K562 (cell line): ENCODE results near the gene BORCS8. TPM values are rescaled to one million over a fixed set of nuclear protein-coding genes. Genes with fewer than 3 reads are reported as not detected.

Experiments used
- CHD1 ChIP-seq: fragments of 200-600 bp; sonication (generic); IDR thresholded peaks from one replicate; pipeline ENCODE4 v1.6.1; 2012; ENCODE audit warnings: mild to moderate bottlenecking, moderate library complexity, low read length, inconsistent platforms
- E2F4 ChIP-seq: sonication (generic); formaldehyde crosslinking; IDR thresholded peaks from 2 replicates; pipeline ENCODE4 v1.8.0; 2022; ENCODE audit warnings: mild to moderate bottlenecking, low read depth, missing genetic modification reagents
- GABPA ChIP-seq: fragments of 200-800 bp; sonication (Bioruptor generic); conservative IDR thresholded peaks from 2 replicates; pipeline ENCODE4 v1.6.1; 2016; ENCODE audit warnings: low read depth, missing genetic modification characterization, missing compliant biosample characterization
- JUN ChIP-seq, 2 experiments: sonication (generic) in 1 of 2; formaldehyde crosslinking in 1 of 2; IDR thresholded peaks; 2 replicates each; pipeline versions ENCODE4 v1.6.1 to v1.8.0; 2012 to 2022; ENCODE audit warnings: borderline replicate concordance in 2 of 2, mild to moderate bottlenecking in 2 of 2, improper control_type of control experiment in 1 of 2, low read depth in 1 of 2, low read length in 1 of 2, missing genetic modification reagents in 1 of 2
- LARP7 ChIP-seq: fragments of 450-650 bp; IDR thresholded peaks from 2 replicates; pipeline ENCODE4 v1.6.1; 2016
- MXI1 ChIP-seq: IDR thresholded peaks from 2 replicates; pipeline ENCODE4 v1.6.1; 2011; ENCODE audit warnings: low read depth, mild to moderate bottlenecking, improper control_type of control experiment, low read length
- NFIC ChIP-seq: fragments of 450-650 bp; IDR thresholded peaks from 2 replicates; pipeline ENCODE4 v1.6.1; 2017; ENCODE audit warnings: mild to moderate bottlenecking, inconsistent platforms
- NR4A1 ChIP-seq, 2 experiments: fragments of 250-450 bp in 1 of 2; fragments of 450-650 bp in 1 of 2; sonication (Bioruptor Pico) in 1 of 2; IDR thresholded peaks; 2 replicates each; pipeline versions ENCODE4 v1.4.0 to v1.6.1; 2016 to 2020; ENCODE audit warnings: mild to moderate bottlenecking in 2 of 2, missing compliant biosample characterization in 1 of 2, missing genetic modification characterization in 1 of 2, moderate library complexity in 1 of 2
- POLR3A ChIP-seq: IDR thresholded peaks from 2 replicates; pipeline ENCODE4 v1.6.1; 2011; ENCODE audit warnings: borderline replicate concordance, mild to moderate bottlenecking, moderate library complexity; ENCODE audit not compliant: insufficient read length, insufficient read depth; ENCODE audit errors: extremely low read depth
- SUPT5H ChIP-seq: fragments of 450-650 bp; IDR thresholded peaks from 2 replicates; pipeline ENCODE4 v1.6.1; 2016
- THAP7 ChIP-seq: fragments of 250-450 bp; sonication (Bioruptor Pico); IDR thresholded peaks from 2 replicates; pipeline ENCODE4 v1.5.0; 2021
- ZFP1 ChIP-seq: fragments of 450-650 bp; formaldehyde crosslinking; IDR thresholded peaks from 2 replicates; pipeline ENCODE4 v1.4.0; 2020; ENCODE audit warnings: mild to moderate bottlenecking, mixed read lengths
- ZNF239 ChIP-seq: fragments of 250-450 bp; sonication (Bioruptor Pico); IDR thresholded peaks from 2 replicates; pipeline ENCODE4 v1.4.0; 2020; ENCODE audit warnings: mild to moderate bottlenecking
- ZNF280B ChIP-seq: fragments of 250-450 bp; sonication (Bioruptor Pico); IDR thresholded peaks from 2 replicates; pipeline ENCODE4 v1.5.1; 2021; ENCODE audit warnings: mild to moderate bottlenecking
- polyA plus RNA-seq, 8 experiments: library from polyadenylated mRNA; depleted of rRNA in 4 of 8; stranded (reverse) in 5 of 8; unstranded in 3 of 8; fragments of >200 nt; fragmentation: Nextera tagmentation in 2 of 8; fragmentation: Illumina TruSeq in 1 of 8; extraction: Ambion mirVana in 2 of 8; extraction: Trizol in 1 of 8; gene quantifications; 2 replicates each; pipeline versions ENCODE4 v1.2.1 to v1.2.3, GENCODE V29; 2011 to 2014; ENCODE audit warnings: inconsistent platforms in 1 of 8, missing spikeins in 1 of 8
- total RNA-seq, 7 experiments: library from RNA; depleted of rRNA in 6 of 7; stranded (reverse); fragments of >200 nt in 6 of 7; fragmentation: Illumina TruSeq in 2 of 7; extraction: Trizol in 2 of 7; gene quantifications; 2 replicates each; pipeline versions ENCODE4 v1.2.1 to v1.2.3, GENCODE V29; 2011 to 2021; ENCODE audit warnings: low replicate concordance in 1 of 7
- TF ChIP-seq, protein P1 (sequence below): sonication (generic); formaldehyde crosslinking; IDR thresholded peaks from 2 replicates; pipeline ENCODE4 v1.8.0; 2023; ENCODE audit warnings: mild to moderate bottlenecking, missing genetic modification reagents
- TF ChIP-seq, protein P2 (sequence below): fragments of 450-650 bp; IDR thresholded peaks from 2 replicates; pipeline ENCODE4 v1.6.1; 2016; ENCODE audit warnings: borderline replicate concordance

Gene BORCS8
- total and polyA plus RNA-seq, 9 of the 15 experiments (the other 6 are each of a cell fraction or from before 2014, with no cell fraction given) = 4.6 to 33.6 (median 16.3) TPM

GRCh38 chr19:19192078-19192882 is at the start of gene BORCS8, which contains the start of gene RFXANK (continued):
- TF ChIP-seq, protein P1, sequence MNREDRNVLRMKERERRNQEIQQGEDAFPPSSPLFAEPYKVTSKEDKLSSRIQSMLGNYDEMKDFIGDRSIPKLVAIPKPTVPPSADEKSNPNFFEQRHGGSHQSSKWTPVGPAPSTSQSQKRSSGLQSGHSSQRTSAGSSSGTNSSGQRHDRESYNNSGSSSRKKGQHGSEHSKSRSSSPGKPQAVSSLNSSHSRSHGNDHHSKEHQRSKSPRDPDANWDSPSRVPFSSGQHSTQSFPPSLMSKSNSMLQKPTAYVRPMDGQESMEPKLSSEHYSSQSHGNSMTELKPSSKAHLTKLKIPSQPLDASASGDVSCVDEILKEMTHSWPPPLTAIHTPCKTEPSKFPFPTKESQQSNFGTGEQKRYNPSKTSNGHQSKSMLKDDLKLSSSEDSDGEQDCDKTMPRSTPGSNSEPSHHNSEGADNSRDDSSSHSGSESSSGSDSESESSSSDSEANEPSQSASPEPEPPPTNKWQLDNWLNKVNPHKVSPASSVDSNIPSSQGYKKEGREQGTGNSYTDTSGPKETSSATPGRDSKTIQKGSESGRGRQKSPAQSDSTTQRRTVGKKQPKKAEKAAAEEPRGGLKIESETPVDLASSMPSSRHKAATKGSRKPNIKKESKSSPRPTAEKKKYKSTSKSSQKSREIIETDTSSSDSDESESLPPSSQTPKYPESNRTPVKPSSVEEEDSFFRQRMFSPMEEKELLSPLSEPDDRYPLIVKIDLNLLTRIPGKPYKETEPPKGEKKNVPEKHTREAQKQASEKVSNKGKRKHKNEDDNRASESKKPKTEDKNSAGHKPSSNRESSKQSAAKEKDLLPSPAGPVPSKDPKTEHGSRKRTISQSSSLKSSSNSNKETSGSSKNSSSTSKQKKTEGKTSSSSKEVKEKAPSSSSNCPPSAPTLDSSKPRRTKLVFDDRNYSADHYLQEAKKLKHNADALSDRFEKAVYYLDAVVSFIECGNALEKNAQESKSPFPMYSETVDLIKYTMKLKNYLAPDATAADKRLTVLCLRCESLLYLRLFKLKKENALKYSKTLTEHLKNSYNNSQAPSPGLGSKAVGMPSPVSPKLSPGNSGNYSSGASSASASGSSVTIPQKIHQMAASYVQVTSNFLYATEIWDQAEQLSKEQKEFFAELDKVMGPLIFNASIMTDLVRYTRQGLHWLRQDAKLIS (CRISPR knock-in tag) = peak; percentile 56; the same call in 1 of the 2 replicates
- no peak; the same call in 1 of the 2 replicates for TF ChIP-seq THAP7 (CRISPR knock-in tag)
- TF ChIP-seq SUPT5H = peak; percentile 88
- TF ChIP-seq LARP7 = peak; percentile 74; the same call in 1 of the 2 replicates
- TF ChIP-seq MXI1 = no peak
- no peak for TF ChIP-seq POLR3A
- TF ChIP-seq NFIC = peak; percentile 54
- peak; percentile 60; the same call in 1 of the 2 replicates for TF ChIP-seq NR4A1 (CRISPR knock-in tag; IDR thresholded peaks at IDR 0.05)
- 0 out of 2 replicates have a peak, but pooled peaks have one; percentile 54 for TF ChIP-seq NR4A1 (tag; IDR thresholded peaks at IDR 0.05)
- 0 out of 2 replicates have a peak, but pooled peaks have one; percentile 38 for TF ChIP-seq E2F4 (CRISPR knock-in tag)
- TF ChIP-seq CHD1 = no peak
- TF ChIP-seq ZNF239 = no peak
- no peak for TF ChIP-seq ZNF280B (CRISPR knock-in tag)
- peak; percentile 100 for TF ChIP-seq GABPA (tag)
- TF ChIP-seq, protein P2, sequence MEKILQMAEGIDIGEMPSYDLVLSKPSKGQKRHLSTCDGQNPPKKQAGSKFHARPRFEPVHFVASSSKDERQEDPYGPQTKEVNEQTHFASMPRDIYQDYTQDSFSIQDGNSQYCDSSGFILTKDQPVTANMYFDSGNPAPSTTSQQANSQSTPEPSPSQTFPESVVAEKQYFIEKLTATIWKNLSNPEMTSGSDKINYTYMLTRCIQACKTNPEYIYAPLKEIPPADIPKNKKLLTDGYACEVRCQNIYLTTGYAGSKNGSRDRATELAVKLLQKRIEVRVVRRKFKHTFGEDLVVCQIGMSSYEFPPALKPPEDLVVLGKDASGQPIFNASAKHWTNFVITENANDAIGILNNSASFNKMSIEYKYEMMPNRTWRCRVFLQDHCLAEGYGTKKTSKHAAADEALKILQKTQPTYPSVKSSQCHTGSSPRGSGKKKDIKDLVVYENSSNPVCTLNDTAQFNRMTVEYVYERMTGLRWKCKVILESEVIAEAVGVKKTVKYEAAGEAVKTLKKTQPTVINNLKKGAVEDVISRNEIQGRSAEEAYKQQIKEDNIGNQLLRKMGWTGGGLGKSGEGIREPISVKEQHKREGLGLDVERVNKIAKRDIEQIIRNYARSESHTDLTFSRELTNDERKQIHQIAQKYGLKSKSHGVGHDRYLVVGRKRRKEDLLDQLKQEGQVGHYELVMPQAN = peak; percentile 75; the same call in 1 of the 2 replicates
- TF ChIP-seq JUN (IDR thresholded peaks at IDR 0.05; ENCODE audit: borderline replicate concordance, low read depth, low read length) = no peak
- TF ChIP-seq JUN (CRISPR knock-in tag; IDR thresholded peaks at IDR 0.05; ENCODE audit: borderline replicate concordance) = peak; percentile 67; the same call in 1 of the 2 replicates
- 0 out of 2 replicates have a peak, but pooled peaks have one; percentile 5 for TF ChIP-seq ZFP1 (CRISPR knock-in tag)
